ENCODE data around the gene APBA2. TPM values are rescaled to one million over a fixed set of nuclear protein-coding genes. Genes with fewer than 3 reads are reported as not detected.

APBA2 gene
- total RNA-seq, 2 experiments from 2014 or later: not detected

DNA sequence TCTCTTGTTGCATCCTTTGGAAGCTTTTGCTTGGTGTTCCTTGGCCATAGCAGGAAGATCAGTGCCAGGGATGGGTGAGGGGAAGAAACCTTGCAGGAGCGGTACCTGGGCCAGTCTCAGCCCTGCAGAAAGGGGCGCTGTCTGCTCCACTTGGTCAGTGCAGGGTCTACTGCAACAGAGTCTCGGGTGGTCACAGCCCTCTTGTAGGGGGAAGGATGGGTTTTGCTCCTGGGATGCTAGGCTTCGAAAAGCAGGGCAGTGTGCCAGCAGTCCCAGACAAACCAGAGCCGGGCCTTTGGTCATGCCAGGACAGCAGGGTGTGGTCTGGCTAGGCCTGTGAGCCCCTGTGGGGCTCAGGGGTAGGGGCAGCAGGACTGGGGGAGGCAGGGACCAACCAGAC, 186.7 kb downstream of the APBA2 start:
- no peaks in the 10 kb centered on the region for H3K79me2 ChIP-seq (ENCODE audit: insufficient read depth, low read depth, low read length)
- TF ChIP-seq, protein P1, sequence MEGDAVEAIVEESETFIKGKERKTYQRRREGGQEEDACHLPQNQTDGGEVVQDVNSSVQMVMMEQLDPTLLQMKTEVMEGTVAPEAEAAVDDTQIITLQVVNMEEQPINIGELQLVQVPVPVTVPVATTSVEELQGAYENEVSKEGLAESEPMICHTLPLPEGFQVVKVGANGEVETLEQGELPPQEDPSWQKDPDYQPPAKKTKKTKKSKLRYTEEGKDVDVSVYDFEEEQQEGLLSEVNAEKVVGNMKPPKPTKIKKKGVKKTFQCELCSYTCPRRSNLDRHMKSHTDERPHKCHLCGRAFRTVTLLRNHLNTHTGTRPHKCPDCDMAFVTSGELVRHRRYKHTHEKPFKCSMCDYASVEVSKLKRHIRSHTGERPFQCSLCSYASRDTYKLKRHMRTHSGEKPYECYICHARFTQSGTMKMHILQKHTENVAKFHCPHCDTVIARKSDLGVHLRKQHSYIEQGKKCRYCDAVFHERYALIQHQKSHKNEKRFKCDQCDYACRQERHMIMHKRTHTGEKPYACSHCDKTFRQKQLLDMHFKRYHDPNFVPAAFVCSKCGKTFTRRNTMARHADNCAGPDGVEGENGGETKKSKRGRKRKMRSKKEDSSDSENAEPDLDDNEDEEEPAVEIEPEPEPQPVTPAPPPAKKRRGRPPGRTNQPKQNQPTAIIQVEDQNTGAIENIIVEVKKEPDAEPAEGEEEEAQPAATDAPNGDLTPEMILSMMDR (conservative IDR thresholded peaks at IDR 0.05; ENCODE audit: low read length): no peak
- TF ChIP-seq EZH2phosphoT487 (IDR thresholded peaks at IDR 0.05; ENCODE audit: borderline replicate concordance, low read depth, low read length): no peak
- H3K4me3 ChIP-seq (ENCODE audit: low read depth, low read length, poor library complexity, severe bottlenecking): no peak overlapping the region
- intact Hi-C loops (cut with micrococcal nuclease; ENCODE audit: unreplicated experiment): no loop called here
- H3K27ac ChIP-seq (ENCODE audit: low read depth, low read length, poor library complexity, severe bottlenecking): no peak overlapping the region
- ChIA-PET POLR2A (no interaction called here), CTCF (ENCODE audit: unreplicated experiment) (no interaction called here)
- no peaks in the 10 kb centered on the region for H3K36me3 ChIP-seq (ENCODE audit: insufficient read depth, low read length)
- no peaks in the 10 kb centered on the region for H3K9me2 ChIP-seq (ENCODE audit: insufficient read depth, low read length)
- DNase-seq (ENCODE audit: low spot score): no peak
- H3K9me3 ChIP-seq (ENCODE audit: low read length): no peaks in the 10 kb centered on the region
- H3K4me1 ChIP-seq (ENCODE audit: insufficient read depth, low read length, poor library complexity, severe bottlenecking): no peaks in the 10 kb centered on the region
- no TSS peak for BruUV-seq (replicated peaks)
- H4K20me1 ChIP-seq (ENCODE audit: insufficient read depth, low read length): no peaks in the 10 kb centered on the region
- H2AFZ ChIP-seq (ENCODE audit: low read length): no peak overlapping the region
- no peak overlapping the region for H3K4me2 ChIP-seq (ENCODE audit: low read length)

- no peaks in the 10 kb centered on the region for H3K9me3 ChIP-seq (ENCODE audit: low read length)
- H3K4me1 ChIP-seq (ENCODE audit: insufficient read depth, low read length, poor library complexity, severe bottlenecking): no peaks in the 10 kb centered on the region
- no peaks in the 10 kb centered on the region for H3K36me3 ChIP-seq (ENCODE audit: insufficient read depth, low read length)
- H3K27ac ChIP-seq (ENCODE audit: low read depth, low read length, poor library complexity, severe bottlenecking): no peak overlapping the region
- no peak for TF ChIP-seq EZH2phosphoT487 (IDR thresholded peaks at IDR 0.05; ENCODE audit: borderline replicate concordance, low read depth, low read length)
- TF ChIP-seq, protein P1 (conservative IDR thresholded peaks at IDR 0.05; ENCODE audit: low read length): no peak
- H2AFZ ChIP-seq (ENCODE audit: low read length): no peak overlapping the region
- H4K20me1 ChIP-seq (ENCODE audit: insufficient read depth, low read length): no peaks in the 10 kb centered on the region
- ChIA-PET POLR2A (no interaction called here), CTCF (ENCODE audit: unreplicated experiment) (no interaction called here)
- intact Hi-C loops (cut with micrococcal nuclease; ENCODE audit: unreplicated experiment): no loop called here
- H3K79me2 ChIP-seq (ENCODE audit: insufficient read depth, low read depth, low read length): no peaks in the 10 kb centered on the region
- no peaks in the 10 kb centered on the region for H3K9me2 ChIP-seq (ENCODE audit: insufficient read depth, low read length)
- no peak for DNase-seq (ENCODE audit: low spot score)
- no peak overlapping the region for H3K4me2 ChIP-seq (ENCODE audit: low read length)
- no TSS peak for BruUV-seq (replicated peaks)
- H3K4me3 ChIP-seq (ENCODE audit: low read depth, low read length, poor library complexity, severe bottlenecking): no peak overlapping the region
Observed at GRCh38 chr15:29074045-29074444, 188.3 kb downstream of the APBA2 start.

GRCh38 chr15:29078541-29078940, 192.8 kb downstream of the APBA2 start:
- H3K27ac ChIP-seq (ENCODE audit: low read depth, low read length, poor library complexity, severe bottlenecking): no peak overlapping the region
- no peak for DNase-seq (ENCODE audit: low spot score)
- no peaks in the 10 kb centered on the region for H3K36me3 ChIP-seq (ENCODE audit: insufficient read depth, low read length)
- H4K20me1 ChIP-seq (ENCODE audit: insufficient read depth, low read length): no peaks in the 10 kb centered on the region
- intact Hi-C loops (cut with micrococcal nuclease; ENCODE audit: unreplicated experiment): no loop called here
- H3K4me2 ChIP-seq (ENCODE audit: low read length): no peak overlapping the region
- TF ChIP-seq EZH2phosphoT487 (IDR thresholded peaks at IDR 0.05; ENCODE audit: borderline replicate concordance, low read depth, low read length): no peak
- TF ChIP-seq, protein P1 (conservative IDR thresholded peaks at IDR 0.05; ENCODE audit: low read length): no peak
- CTCF ChIA-PET (ENCODE audit: unreplicated experiment): no interaction called here
- no peak overlapping the region for H2AFZ ChIP-seq (ENCODE audit: low read length)
- H3K4me3 ChIP-seq (ENCODE audit: low read depth, low read length, poor library complexity, severe bottlenecking): no peak overlapping the region
- H3K9me3 ChIP-seq (ENCODE audit: low read length): no peaks in the 10 kb centered on the region
- no peaks in the 10 kb centered on the region for H3K79me2 ChIP-seq (ENCODE audit: insufficient read depth, low read depth, low read length)
- H3K4me1 ChIP-seq (ENCODE audit: insufficient read depth, low read length, poor library complexity, severe bottlenecking): no peaks in the 10 kb centered on the region
- no peaks in the 10 kb centered on the region for H3K9me2 ChIP-seq (ENCODE audit: insufficient read depth, low read length)
- BruUV-seq (replicated peaks): no TSS peak
- POLR2A ChIA-PET: no interaction called here

All from OCI-LY7 (cell line).